GM19328 (cell line): Measurements from ENCODE around the gene PECR.
A peak's percentile ranks its signal among the peaks of the same experiment; 100 is the strongest.

Experiments
- ATAC-seq: cut with Tn5 transposase; IDR thresholded peaks from one replicate; pipeline ENCODE4 v1.9.1; 2021; ENCODE audit warnings: mild to moderate bottlenecking, moderate library complexity; ENCODE audit not compliant: unreplicated experiment

Gene PECR

GRCh38 chr2:216081487-216082116 is at the start of gene PECR, which contains the start of gene TMEM169:
Gene PECR (minus strand): TSS chr2:216081809. CDS start chr2:216081741, 68 bp downstream.
Gene TMEM169 (plus strand): TSS chr2:216081919. CDS start chr2:216095964, 14,045 bp downstream.
- peak; percentile 94 for ATAC-seq

- no peak for ATAC-seq
These were observed 48.9 kb upstream of the PECR start for GRCh38 chr2:216130346-216130971.

- ATAC-seq = no peak
These were observed 45.3 kb upstream of the PECR start for GRCh38 chr2:216126943-216127342.

- no peak for ATAC-seq
These were observed 39.6 kb upstream of the PECR start for GRCh38 chr2:216121255-216121654.

GRCh38 chr2:216119986-216120385 is 38.4 kb upstream of the PECR start:
- ATAC-seq = no peak

GRCh38 chr2:216119146-216119545 is 37.5 kb upstream of the PECR start:
- no peak for ATAC-seq

- ATAC-seq = no peak
These were observed 36.9 kb upstream of the PECR start for GRCh38 chr2:216118474-216118873.

- ATAC-seq = no peak
These were observed 36.1 kb upstream of the PECR start for GRCh38 chr2:216117561-216118340.

GRCh38 chr2:216116418-216116817 is 34.8 kb upstream of the PECR start:
- ATAC-seq = no peak

GRCh38 chr2:216114714-216115531 is 33.3 kb upstream of the PECR start:
- peak; percentile 34 for ATAC-seq

- ATAC-seq = no peak
These were observed 32.7 kb upstream of the PECR start for GRCh38 chr2:216114382-216114713.

- ATAC-seq = peak; percentile 65
These were observed 32.0 kb upstream of the PECR start for GRCh38 chr2:216113572-216113971.

GRCh38 chr2:216112926-216113325 is 31.3 kb upstream of the PECR start:
- no peak for ATAC-seq

- ATAC-seq = no peak
These were observed 29.5 kb upstream of the PECR start for GRCh38 chr2:216111122-216111521.

- ATAC-seq = no peak
These were observed 29.0 kb upstream of the PECR start for GRCh38 chr2:216110620-216111019.

- ATAC-seq = no peak
These were observed 28.5 kb upstream of the PECR start for GRCh38 chr2:216109962-216110614.

GRCh38 chr2:216108967-216109921 is 27.6 kb upstream of the PECR start, which contains the start of gene XRCC5:
Gene XRCC5 (plus strand): TSS chr2:216109348. CDS start chr2:216109437, 89 bp downstream.
- ATAC-seq = peak; percentile 61

- no peak for ATAC-seq
These were observed 26.8 kb upstream of the PECR start for GRCh38 chr2:216108310-216108966.

- no peak for ATAC-seq
These were observed 26.2 kb upstream of the PECR start for GRCh38 chr2:216107760-216108159.
